K562 (cell line): ENCODE measurements around the gene NRP1. TPM values are rescaled to one million over a fixed set of nuclear protein-coding genes. Genes with fewer than 3 reads are reported as not detected.

Experiments used
- ATAC-seq: fragments of 200-7000 bp; cut with Tn5 transposase; 3 replicates; pipeline ENCODE4 v1.9.1; 2020; ENCODE audit warnings: moderate library complexity
- BruUV-seq: library from RNA; stranded (reverse); fragments of 400-500 nt; replicated peaks from 2 replicates; lab custom pipeline; 2021; lab: Mats Ljungman, UMichigan
- CTCF ChIA-PET: fragments of 300-600 bp; formaldehyde crosslinking; extraction: SDS; loops from one replicate; lab custom pipeline; 2021; ENCODE audit warnings: low intra/inter-chr PET ratio; lab: Yijun Ruan, JAX
- POLR2A ChIA-PET: fragments of 300-600, 350-650 bp; sonication (Branson Sonifier 250); formaldehyde crosslinking; extraction: SDS; loops from one replicate; lab custom pipeline; 2021; ENCODE audit warnings: antibody characterized with exemption, inconsistent platforms; lab: Yijun Ruan, JAX
- DNase-seq, 4 experiments: peaks; one replicate each; pipeline versions ENCODE4 v3.0.0 to v3.0.0-alpha.2; 2011 to 2018; ENCODE audit warnings: low spot score in 3 of 4, mixed read lengths in 3 of 4; ENCODE audit errors: extremely low read depth in 1 of 4
- FAIRE-seq: peaks from 2 replicates; lab custom pipeline; 2011; peaks lifted over from hg19 to GRCh38; lab: Jason Lieb, UNC
- H2AFZ ChIP-seq: 2 replicates; pipeline ENCODE4 v1.6.0; 2011; ENCODE audit warnings: low read depth, low read length, control low read depth, inconsistent platforms
- H3K27ac ChIP-seq: fragments of 200-600 bp; 3 replicates; pipeline ENCODE4 v1.8.0; 2011; ENCODE audit warnings: low read depth, mild to moderate bottlenecking, control low read depth, inconsistent platforms, low read length, moderate library complexity, mixed read lengths; ENCODE audit errors: extremely low read depth
- H3K27me3 ChIP-seq, 2 experiments: fragments of 300-600 bp in 1 of 2; 2 replicates in 1 of 2; 3 replicates in 1 of 2; pipeline versions ENCODE4 v1.6.0 to v1.8.0; 2011; ENCODE audit warnings: inconsistent platforms in 2 of 2, low read length in 2 of 2, mild to moderate bottlenecking in 1 of 2, mixed read lengths in 1 of 2, moderate library complexity in 1 of 2; ENCODE audit not compliant: control insufficient read depth in 2 of 2, insufficient read depth in 2 of 2
- H3K36me3 ChIP-seq: fragments of 300-600 bp; 3 replicates; pipeline ENCODE4 v1.8.0; 2011; ENCODE audit warnings: mild to moderate bottlenecking, low read length, inconsistent platforms; ENCODE audit not compliant: control insufficient read depth, insufficient read depth
- H3K4me1 ChIP-seq, 2 experiments: fragments of 200-600 bp in 1 of 2; replicated peaks in 1 of 2; 2 replicates in 1 of 2; 3 replicates in 1 of 2; pipeline versions ENCODE4 v1.5.1 to v1.8.0; 2011; ENCODE audit warnings: inconsistent platforms in 2 of 2, low read length in 2 of 2, mild to moderate bottlenecking in 1 of 2, mixed read lengths in 1 of 2, moderate library complexity in 1 of 2; ENCODE audit not compliant: control insufficient read depth in 2 of 2, insufficient read depth in 2 of 2
- H3K4me2 ChIP-seq: 2 replicates; pipeline ENCODE4 v1.6.1; 2011; ENCODE audit warnings: low read length, control low read depth, inconsistent platforms, mixed read lengths; ENCODE audit not compliant: insufficient read depth
- H3K4me3 ChIP-seq: fragments of 200-600 bp; sonication (generic), shearing (Covaris generic); 2 replicates; pipeline ENCODE4 v1.5.1; 2016; ENCODE audit warnings: control low read depth, inconsistent platforms
- H3K79me2 ChIP-seq: fragments of 200-600 bp; 3 replicates; pipeline ENCODE4 v1.8.0; 2011; ENCODE audit warnings: low read length, inconsistent platforms; ENCODE audit not compliant: control insufficient read depth, insufficient read depth
- H3K9ac ChIP-seq, 2 experiments: 2 replicates each; pipeline versions ENCODE4 v1.6.0 to v1.6.1; 2011; ENCODE audit warnings: low read depth in 2 of 2, low read length in 2 of 2, control low read depth in 1 of 2, inconsistent platforms in 1 of 2, mild to moderate bottlenecking in 1 of 2, mixed read lengths in 1 of 2; ENCODE audit not compliant: insufficient read depth in 1 of 2
- H3K9me1 ChIP-seq: one replicate; pipeline ENCODE4 v1.6.0; 2011; ENCODE audit warnings: inconsistent platforms, mild to moderate bottlenecking, low read length, moderate library complexity; ENCODE audit not compliant: control insufficient read depth, insufficient read depth
- H3K9me3 ChIP-seq: replicated peaks from 2 replicates; pipeline ENCODE4 v1.5.1; 2011; ENCODE audit warnings: low read depth, low read length, inconsistent platforms; ENCODE audit not compliant: control insufficient read depth, insufficient read depth
- H4K20me1 ChIP-seq: replicated peaks from 2 replicates; pipeline ENCODE4 v1.6.1; 2011; ENCODE audit warnings: low read length, inconsistent platforms, mixed read lengths; ENCODE audit not compliant: control insufficient read depth, insufficient read depth
- BHLHE40 ChIP-seq: IDR thresholded peaks from 2 replicates; pipeline ENCODE4 v1.6.1; 2011; ENCODE audit warnings: low read length, improper control_type of control experiment
- CTBP1 ChIP-seq: fragments of 450-650 bp; IDR thresholded peaks from 2 replicates; pipeline ENCODE4 v1.6.1; 2016; ENCODE audit warnings: borderline replicate concordance
- CTCF ChIP-seq, 3 experiments: IDR thresholded peaks in 2 of 3; conservative IDR thresholded peaks in 1 of 3; 2 replicates each; pipeline ENCODE4 v1.5.1; 2011 to 2012; ENCODE audit warnings: low read length in 3 of 3, mild to moderate bottlenecking in 3 of 3, control low read depth in 2 of 3, improper control_type of control experiment in 1 of 3, inconsistent platforms in 1 of 3, low read depth in 1 of 3, mixed read lengths in 1 of 3, moderate library complexity in 1 of 3; ENCODE audit not compliant: insufficient read depth in 2 of 3
- JUND ChIP-seq, 2 experiments: IDR thresholded peaks; 2 replicates in 1 of 2; 3 replicates in 1 of 2; pipeline ENCODE4 v1.6.1; 2011; ENCODE audit warnings: borderline replicate concordance in 2 of 2, low read depth in 2 of 2, low read length in 2 of 2, improper control_type of control experiment in 1 of 2, missing biosample characterization in 1 of 2, missing genetic modification characterization in 1 of 2, missing genetic modification reagents in 1 of 2
- L3MBTL2 ChIP-seq: fragments of 450-650 bp; IDR thresholded peaks from 2 replicates; pipeline ENCODE4 v1.6.1; 2016; ENCODE audit warnings: mild to moderate bottlenecking, moderate library complexity
- MCM7 ChIP-seq, 2 experiments: fragments of 450-650 bp; IDR thresholded peaks; 2 replicates each; pipeline ENCODE4 v1.6.1; 2016 to 2018
- MTA1 ChIP-seq: fragments of 450-650 bp; IDR thresholded peaks from 2 replicates; pipeline ENCODE4 v1.6.1; 2017; ENCODE audit warnings: borderline replicate concordance
- RAD21 ChIP-seq, 2 experiments: fragments of 250-450 bp in 1 of 2; fragments of 450-650 bp in 1 of 2; sonication (Bioruptor Pico) in 1 of 2; formaldehyde crosslinking in 1 of 2; IDR thresholded peaks in 1 of 2; conservative IDR thresholded peaks in 1 of 2; 2 replicates each; pipeline versions ENCODE4 v1.4.0 to v1.8.0; 2020 to 2022; ENCODE audit warnings: mild to moderate bottlenecking in 2 of 2, moderate library complexity in 1 of 2
- RBM15 ChIP-seq: fragments of 200-400 bp; formaldehyde crosslinking; IDR thresholded peaks from 2 replicates; pipeline ENCODE4 v1.6.1; 2018; ENCODE audit warnings: mild to moderate bottlenecking, low read length, moderate library complexity; ENCODE audit not compliant: insufficient read depth
- RBM39 ChIP-seq: fragments of 200-400 bp; formaldehyde crosslinking; optimal IDR thresholded peaks from 2 replicates; pipeline ENCODE3; 2018; ENCODE audit warnings: low read depth, low read length
- RCOR1 ChIP-seq, 2 experiments: IDR thresholded peaks; 2 replicates each; pipeline ENCODE4 v1.6.1; 2012; ENCODE audit warnings: low read depth in 2 of 2, low read length in 2 of 2, borderline replicate concordance in 1 of 2, improper control_type of control experiment in 1 of 2
- SMC3 ChIP-seq: conservative IDR thresholded peaks from 2 replicates; pipeline ENCODE4 v1.6.1; 2011; ENCODE audit warnings: low read depth, low read length, improper control_type of control experiment; ENCODE audit not compliant: insufficient read depth
- SP2 ChIP-seq: IDR thresholded peaks from 2 replicates; pipeline ENCODE4 v1.6.1; 2011; ENCODE audit warnings: mild to moderate bottlenecking, low read depth, low read length, moderate library complexity; ENCODE audit not compliant: poor library complexity, severe bottlenecking; ENCODE audit errors: extremely low read depth
- STAT5B ChIP-seq: fragments of 250-450 bp; sonication (Bioruptor Pico); IDR thresholded peaks from 2 replicates; pipeline ENCODE4 v1.8.0; 2021; ENCODE audit warnings: mild to moderate bottlenecking, inconsistent platforms
- TEAD2 ChIP-seq: fragments of 450-650 bp; IDR thresholded peaks from 2 replicates; pipeline ENCODE4 v1.6.1; 2016; ENCODE audit warnings: missing genetic modification characterization, control low read depth, missing compliant biosample characterization
- ZNF707 ChIP-seq: fragments of 250-450 bp; sonication (Bioruptor Pico); conservative IDR thresholded peaks from 2 replicates; pipeline ENCODE4 v1.8.0; 2022; ENCODE audit warnings: inconsistent platforms, mild to moderate bottlenecking, moderate library complexity
- WGBS: fragments of 100-300 bp; shearing (Covaris generic); methylation state at CpG from one replicate; pipeline ENCODE4 v1.1.6; 2016; ENCODE audit warnings: low coverage, mixed read lengths; ENCODE audit not compliant: insufficient coverage; ENCODE audit errors: missing lambda C conversion rate; 5-methylcytosine and 5-hydroxymethylcytosine counted together
- in situ Hi-C: fragments of 300-500 bp; cut with MboI; formaldehyde crosslinking; loops from 4 replicates; pipeline ENCODE4 v1.15.0; 2018; ENCODE audit warnings: inconsistent platforms, mixed read lengths
- intact Hi-C: fragments of 100-400 bp; cut with micrococcal nuclease; formaldehyde crosslinking; loops from 2 replicates; pipeline ENCODE4 v1.14.2; 2022
- polyA plus RNA-seq, 8 experiments: library from polyadenylated mRNA; depleted of rRNA in 4 of 8; stranded (reverse) in 5 of 8; unstranded in 3 of 8; fragments of >200 nt; fragmentation: Nextera tagmentation in 2 of 8; fragmentation: Illumina TruSeq in 1 of 8; extraction: Ambion mirVana in 2 of 8; extraction: Trizol in 1 of 8; gene quantifications; 2 replicates each; pipeline versions ENCODE4 v1.2.1 to v1.2.3, GENCODE V29; 2011 to 2014; ENCODE audit warnings: inconsistent platforms in 1 of 8, missing spikeins in 1 of 8
- total RNA-seq, 7 experiments: library from RNA; depleted of rRNA in 6 of 7; stranded (reverse); fragments of >200 nt in 6 of 7; fragmentation: Illumina TruSeq in 2 of 7; extraction: Trizol in 2 of 7; gene quantifications; 2 replicates each; pipeline versions ENCODE4 v1.2.1 to v1.2.3, GENCODE V29; 2011 to 2021; ENCODE audit warnings: low replicate concordance in 1 of 7
- TF ChIP-seq, protein P1 (sequence below): fragments of 250-450 bp; sonication (Bioruptor Pico); IDR thresholded peaks from 2 replicates; pipeline ENCODE4 v1.8.0; 2021; ENCODE audit warnings: moderate library complexity, mild to moderate bottlenecking, inconsistent platforms

The NRP1 gene
- total and polyA plus RNA-seq, 9 of the 15 experiments (the other 6 are each of a cell fraction or from before 2014, with no cell fraction given), result 0.01 to 0.38 (median 0.04) TPM; not detected in 5

- TF ChIP-seq RBM39 (no peak), CTCF (IDR thresholded peaks at IDR 0.05 in 2 of 3, conservative IDR thresholded peaks at IDR 0.05 in 1 of 3; ENCODE audit: insufficient read depth in 2 of 3, low read depth in 1 of 3, low read length in 3 of 3) (peak; percentile 61 to 62 (median 61)), CTBP1 (0 out of 2 replicates have a peak, but pooled peaks have one; percentile 14), SMC3 (peak; percentile 49), RAD21 (CRISPR knock-in tag; conservative IDR thresholded peaks at IDR 0.05 in 1 of 2, IDR thresholded peaks at IDR 0.05 in 1 of 2) (peak; percentile 57 to 64)
Observed at GRCh38 chr10:33193057-33193700, 141.3 kb downstream of the NRP1 start (continued).

- Histone ChIP-seq H2AFZ (no peak overlapping the region), H3K9ac (no peak overlapping the region), H3K9me3 (no peaks in the 10 kb centered on the region), H3K4me1 (no peaks in the 10 kb centered on the region), H3K9me1 (no peaks in the 10 kb centered on the region), H3K27me3 (peaks cover 4 to 11% of the 10 kb centered on the region in 2 experiments; a peak in 4 of 5 replicates), H3K27ac (no peak overlapping the region), H3K79me2 (no peaks in the 10 kb centered on the region), H3K4me3 (no peak overlapping the region), H3K36me3 (no peaks in the 10 kb centered on the region), H3K4me2 (no peak overlapping the region), H4K20me1 (no peaks in the 10 kb centered on the region)
- DNase-seq, result no peak
- ATAC-seq, result no peak
- 0% methylated on average over 5 of the region's 5 CpGs for WGBS
- intact Hi-C loops, result loop anchor here (10.0 kb wide), 1 partner anchor 1443 kb away; no protein-coding TSS in a partner anchor
- BruUV-seq, result no TSS peak
- POLR2A ChIA-PET, result no interaction called here
- CTCF ChIA-PET, result no interaction called here
- FAIRE-seq, result no peak
- in situ Hi-C loops, result no loop called here
- TF ChIP-seq SP2 (no peak), RCOR1 (IDR thresholded peaks at IDR 0.05; ENCODE audit: borderline replicate concordance in 1 of 2, low read depth in 2 of 2, low read length in 2 of 2) (no peak), ZNF707 (CRISPR knock-in tag) (no peak), JUND (IDR thresholded peaks at IDR 0.05; ENCODE audit: borderline replicate concordance, low read depth, low read length) (no peak), JUND (tag; IDR thresholded peaks at IDR 0.05; ENCODE audit: borderline replicate concordance, low read depth, low read length) (no peak), MCM7 (IDR thresholded peaks at IDR 0.05) (no peak), BHLHE40 (no peak), RBM15 (no peak), MTA1 (no peak), STAT5B (CRISPR knock-in tag) (no peak), L3MBTL2 (no peak), TEAD2 (no peak)
- TF ChIP-seq, protein P1, sequence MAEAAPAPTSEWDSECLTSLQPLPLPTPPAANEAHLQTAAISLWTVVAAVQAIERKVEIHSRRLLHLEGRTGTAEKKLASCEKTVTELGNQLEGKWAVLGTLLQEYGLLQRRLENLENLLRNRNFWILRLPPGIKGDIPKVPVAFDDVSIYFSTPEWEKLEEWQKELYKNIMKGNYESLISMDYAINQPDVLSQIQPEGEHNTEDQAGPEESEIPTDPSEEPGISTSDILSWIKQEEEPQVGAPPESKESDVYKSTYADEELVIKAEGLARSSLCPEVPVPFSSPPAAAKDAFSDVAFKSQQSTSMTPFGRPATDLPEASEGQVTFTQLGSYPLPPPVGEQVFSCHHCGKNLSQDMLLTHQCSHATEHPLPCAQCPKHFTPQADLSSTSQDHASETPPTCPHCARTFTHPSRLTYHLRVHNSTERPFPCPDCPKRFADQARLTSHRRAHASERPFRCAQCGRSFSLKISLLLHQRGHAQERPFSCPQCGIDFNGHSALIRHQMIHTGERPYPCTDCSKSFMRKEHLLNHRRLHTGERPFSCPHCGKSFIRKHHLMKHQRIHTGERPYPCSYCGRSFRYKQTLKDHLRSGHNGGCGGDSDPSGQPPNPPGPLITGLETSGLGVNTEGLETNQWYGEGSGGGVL (CRISPR knock-in tag), result no peak
Observed at GRCh38 chr10:33192190-33192589, 142.3 kb downstream of the NRP1 start.
